HEK293 (cell line): ENCODE data around the gene PNPLA2.

Experiments used
- CTCF ChIA-PET: fragments of 350-600 bp; formaldehyde crosslinking; extraction: SDS; loops from one replicate; lab custom pipeline; 2021; ENCODE audit warnings: antibody characterized with exemption; lab: Yijun Ruan, JAX
- POLR2A ChIA-PET: fragments of 300-600 bp; formaldehyde crosslinking; extraction: SDS; loops from one replicate; lab custom pipeline; 2020; ENCODE audit warnings: antibody characterized with exemption, inconsistent platforms; lab: Yijun Ruan, JAX
- H3K27ac ChIP-seq: fragments of 200-500 bp; sonication (Bioruptor generic); 2 replicates; pipeline ENCODE4 v1.5.1; 2014; ENCODE audit warnings: low read depth, low read length, control low read depth, inconsistent platforms; ENCODE audit errors: extremely low read depth
- H3K36me3 ChIP-seq, 2 experiments: fragments of 200-500 bp in 1 of 2; sonication (Bioruptor generic) in 1 of 2; 1 replicate in 1 of 2; 2 replicates in 1 of 2; pipeline ENCODE4 v1.5.1; 2014 to 2017; ENCODE audit warnings: inconsistent platforms in 2 of 2, low read length in 2 of 2; ENCODE audit not compliant: control insufficient read depth in 2 of 2, insufficient read depth in 1 of 2
- H3K4me1 ChIP-seq: fragments of 200-500 bp; sonication (Bioruptor generic); 2 replicates; pipeline ENCODE4 v1.5.1; 2014; ENCODE audit warnings: mild to moderate bottlenecking, low read length, inconsistent platforms; ENCODE audit not compliant: control insufficient read depth, insufficient read depth
- H3K4me3 ChIP-seq: 2 replicates; pipeline ENCODE4 v1.5.1; 2011; ENCODE audit warnings: low read depth, mild to moderate bottlenecking, control low read depth, low read length, moderate library complexity
- H3K9me3 ChIP-seq: fragments of 200-500 bp; sonication (Bioruptor generic); 2 replicates; pipeline ENCODE4 v1.5.1; 2014; ENCODE audit warnings: low read depth, low read length, inconsistent platforms; ENCODE audit not compliant: control insufficient read depth, insufficient read depth
- BCL11B ChIP-seq: fragments of 450-650 bp; formaldehyde crosslinking; IDR thresholded peaks from 2 replicates; pipeline ENCODE4 v1.5.1; 2016; ENCODE audit warnings: low read depth, missing biosample characterization, missing genetic modification characterization
- GLIS1 ChIP-seq: fragments of 450-650 bp; formaldehyde crosslinking; IDR thresholded peaks from 2 replicates; pipeline ENCODE4 v1.5.1; 2016; ENCODE audit warnings: missing biosample characterization, missing genetic modification characterization
- KLF9 ChIP-seq: fragments of 450-650 bp; formaldehyde crosslinking; IDR thresholded peaks from 2 replicates; pipeline ENCODE4 v1.5.1; 2016; ENCODE audit warnings: missing biosample characterization, missing genetic modification characterization, low read depth
- PATZ1 ChIP-seq: fragments of 450-650 bp; formaldehyde crosslinking; IDR thresholded peaks from 2 replicates; pipeline ENCODE4 v1.5.1; 2016; ENCODE audit warnings: missing biosample characterization, missing genetic modification characterization
- ZBTB17 ChIP-seq: fragments of 450-650 bp; formaldehyde crosslinking; IDR thresholded peaks from 2 replicates; pipeline ENCODE4 v1.5.1; 2016; ENCODE audit warnings: missing biosample characterization, missing genetic modification characterization
- ZBTB44 ChIP-seq: fragments of 450-650 bp; IDR thresholded peaks from 2 replicates; pipeline ENCODE4 v1.5.1; 2018; ENCODE audit warnings: missing biosample characterization, mild to moderate bottlenecking, missing genetic modification characterization
- ZNF133 ChIP-seq: fragments of 450-650 bp; formaldehyde crosslinking; IDR thresholded peaks from 2 replicates; pipeline ENCODE4 v1.5.1; 2016; ENCODE audit warnings: missing biosample characterization, missing genetic modification characterization
- ZNF138 ChIP-seq: fragments of 450-650 bp; formaldehyde crosslinking; IDR thresholded peaks from 2 replicates; pipeline ENCODE4 v1.5.1; 2016; ENCODE audit warnings: missing biosample characterization, missing genetic modification characterization, borderline replicate concordance
- ZNF18 ChIP-seq: fragments of 450-650 bp; formaldehyde crosslinking; IDR thresholded peaks from 2 replicates; pipeline ENCODE4 v1.5.1; 2016; ENCODE audit warnings: missing biosample characterization, missing genetic modification characterization
- ZNF202 ChIP-seq: fragments of 450-650 bp; formaldehyde crosslinking; IDR thresholded peaks from 2 replicates; pipeline ENCODE4 v1.5.1; 2016; ENCODE audit warnings: missing biosample characterization, missing genetic modification characterization, borderline replicate concordance
- ZNF335 ChIP-seq: fragments of 450-650 bp; formaldehyde crosslinking; conservative IDR thresholded peaks from 2 replicates; pipeline ENCODE4 v1.5.1; 2016; ENCODE audit warnings: missing biosample characterization, missing genetic modification characterization
- ZNF404 ChIP-seq: fragments of 450-650 bp; formaldehyde crosslinking; IDR thresholded peaks from 2 replicates; pipeline ENCODE4 v1.5.1; 2017; ENCODE audit warnings: missing biosample characterization, missing genetic modification characterization
- ZNF416 ChIP-seq: fragments of 450-650 bp; formaldehyde crosslinking; IDR thresholded peaks from 2 replicates; pipeline ENCODE4 v1.5.1; 2016; ENCODE audit warnings: missing biosample characterization, missing genetic modification characterization
- ZNF449 ChIP-seq: fragments of 450-650 bp; formaldehyde crosslinking; IDR thresholded peaks from 2 replicates; pipeline ENCODE4 v1.5.1; 2017; ENCODE audit warnings: missing biosample characterization, mild to moderate bottlenecking, missing genetic modification characterization, moderate library complexity
- ZNF555 ChIP-seq: fragments of 450-650 bp; formaldehyde crosslinking; conservative IDR thresholded peaks from 2 replicates; pipeline ENCODE4 v1.5.1; 2017; ENCODE audit warnings: missing biosample characterization, mild to moderate bottlenecking, missing genetic modification characterization, inconsistent platforms
- ZNF571 ChIP-seq: fragments of 450-650 bp; formaldehyde crosslinking; IDR thresholded peaks from 2 replicates; pipeline ENCODE4 v1.5.0; 2017; ENCODE audit warnings: missing biosample characterization, missing genetic modification characterization
- ZNF585B ChIP-seq: fragments of 450-650 bp; formaldehyde crosslinking; IDR thresholded peaks from 2 replicates; pipeline ENCODE4 v1.5.1; 2016; ENCODE audit warnings: missing biosample characterization, missing genetic modification characterization
- ZNF660 ChIP-seq: fragments of 450-650 bp; IDR thresholded peaks from 2 replicates; pipeline ENCODE4 v1.5.1; 2018; ENCODE audit warnings: missing biosample characterization, mild to moderate bottlenecking, missing genetic modification characterization
- ZNF692 ChIP-seq: fragments of 450-650 bp; formaldehyde crosslinking; IDR thresholded peaks from 2 replicates; pipeline ENCODE4 v1.5.1; 2016; ENCODE audit warnings: missing biosample characterization, missing genetic modification characterization
- TF ChIP-seq, protein P1 (sequence below): fragments of 450-650 bp; formaldehyde crosslinking; IDR thresholded peaks from 2 replicates; pipeline ENCODE4 v1.5.1; 2016; ENCODE audit warnings: missing biosample characterization, missing genetic modification characterization, low read depth

The PNPLA2 gene

GRCh38 chr11:776561-777287 is 42.0 kb upstream of the PNPLA2 start (continued):
- TF ChIP-seq PATZ1 (tag by site-specific recombination) = peak; percentile 28
- TF ChIP-seq ZNF335 = peak; percentile 70; the same call in 1 of the 2 replicates
- no peak for TF ChIP-seq ZNF138
- TF ChIP-seq GLIS1 (tag by site-specific recombination) = peak; percentile 36; the same call in 1 of the 2 replicates

- Histone ChIP-seq H3K36me3 (peaks cover 0 to 61% of the 10 kb centered on the region in 2 experiments; a peak in 2 of 3 replicates), H3K9me3 (no peaks in the 10 kb centered on the region), H3K4me3 (peak within 1 kb of the TSS; percentile 88), H3K4me1 (no peaks in the 10 kb centered on the region; the same call in 1 of the 2 replicates), H3K27ac (peak within 1 kb of the TSS; percentile 80; the same call in 1 of the 2 replicates)
- CTCF ChIA-PET = interaction anchor here (0.8 kb wide), 1 partner anchor 12 kb away, joined by 3 read pairs; no protein-coding TSS in a partner anchor
- POLR2A ChIA-PET = interaction anchor here (0.6 to 2.3 kb wide), 18 partner anchors 8 to 164 kb away, joined by 3 to 13 read pairs (median 5); partner anchors contain the start of genes CEND1, PNPLA2, RPLP2 and TALDO1
- no peak for TF ChIP-seq ZNF18 (tag by site-specific recombination)
- TF ChIP-seq ZNF585B (tag by site-specific recombination) = no peak
- no peak for TF ChIP-seq ZNF660 (tag by site-specific recombination)
- TF ChIP-seq ZNF555 (tag by site-specific recombination) = no peak
- 0 out of 2 replicates have a peak, but pooled peaks have one; percentile 43 for TF ChIP-seq ZNF692
- no peak for TF ChIP-seq BCL11B (tag by site-specific recombination)
- TF ChIP-seq ZNF202 (tag by site-specific recombination) = no peak
- TF ChIP-seq ZNF416 (tag by site-specific recombination) = no peak
- 0 out of 2 replicates have a peak, but pooled peaks have one; percentile 33 for TF ChIP-seq KLF9 (tag by site-specific recombination)
- no peak for TF ChIP-seq ZBTB44 (tag by site-specific recombination)
- TF ChIP-seq ZNF571 (tag by site-specific recombination) = no peak
- TF ChIP-seq ZBTB17 (tag by site-specific recombination) = no peak
- TF ChIP-seq ZNF133 (tag by site-specific recombination) = no peak
- peak; percentile 67 for TF ChIP-seq PATZ1 (tag by site-specific recombination)
- TF ChIP-seq, protein P1, sequence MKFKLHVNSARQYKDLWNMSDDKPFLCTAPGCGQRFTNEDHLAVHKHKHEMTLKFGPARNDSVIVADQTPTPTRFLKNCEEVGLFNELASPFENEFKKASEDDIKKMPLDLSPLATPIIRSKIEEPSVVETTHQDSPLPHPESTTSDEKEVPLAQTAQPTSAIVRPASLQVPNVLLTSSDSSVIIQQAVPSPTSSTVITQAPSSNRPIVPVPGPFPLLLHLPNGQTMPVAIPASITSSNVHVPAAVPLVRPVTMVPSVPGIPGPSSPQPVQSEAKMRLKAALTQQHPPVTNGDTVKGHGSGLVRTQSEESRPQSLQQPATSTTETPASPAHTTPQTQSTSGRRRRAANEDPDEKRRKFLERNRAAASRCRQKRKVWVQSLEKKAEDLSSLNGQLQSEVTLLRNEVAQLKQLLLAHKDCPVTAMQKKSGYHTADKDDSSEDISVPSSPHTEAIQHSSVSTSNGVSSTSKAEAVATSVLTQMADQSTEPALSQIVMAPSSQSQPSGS (tag by site-specific recombination) = no peak
- no peak for TF ChIP-seq ZNF404 (tag by site-specific recombination)
- 0 out of 2 replicates have a peak, but pooled peaks have one; percentile 13 for TF ChIP-seq ZNF449 (tag by site-specific recombination)
Observed at GRCh38 chr11:777288-778255, 41.1 kb upstream of the PNPLA2 start, which contains the start of gene GATD1. Gene GATD1 (minus strand): TSS chr11:777487. CDS start chr11:777462, 25 bp downstream.
